Osteocyte (in vitro differentiated cells): ENCODE measurements around the gene TMEM121. TPM values are rescaled to one million over a fixed set of nuclear protein-coding genes. Genes with fewer than 3 reads are reported as not detected.
"Not testable (repeated sequence)": the region's sequence is repeated elsewhere in the genome, so short reads cannot be mapped to it uniquely, and the experiment has no call there.

Experiments used
- DNase-seq: peaks from one replicate; pipeline ENCODE4 v3.0.0; 2021; ENCODE audit warnings: mixed read lengths; ENCODE audit not compliant: unreplicated experiment; ENCODE audit errors: extremely low spot score
- H3K27ac Mint-ChIP-seq: one replicate; pipeline ENCODE4 v1.8.0; 2021; ENCODE audit warnings: mild to moderate bottlenecking, mixed read lengths; ENCODE audit not compliant: unreplicated experiment
- H3K27me3 Mint-ChIP-seq: one replicate; pipeline ENCODE4 v1.8.0; 2021; ENCODE audit warnings: mixed read lengths; ENCODE audit not compliant: unreplicated experiment
- H3K36me3 Mint-ChIP-seq: one replicate; pipeline ENCODE4 v1.8.0; 2021; ENCODE audit warnings: mixed read lengths; ENCODE audit not compliant: unreplicated experiment
- H3K4me1 Mint-ChIP-seq: one replicate; pipeline ENCODE4 v1.8.0; 2021; ENCODE audit warnings: mixed read lengths; ENCODE audit not compliant: unreplicated experiment
- H3K4me3 Mint-ChIP-seq: one replicate; pipeline ENCODE4 v1.8.0; 2021; ENCODE audit warnings: mild to moderate bottlenecking, moderate library complexity, mixed read lengths; ENCODE audit not compliant: unreplicated experiment
- H3K9me3 Mint-ChIP-seq: one replicate; pipeline ENCODE4 v1.8.0; 2021; ENCODE audit warnings: mixed read lengths; ENCODE audit not compliant: unreplicated experiment
- CTCF ChIP-seq: fragments of 200-600 bp; sonication (generic); IDR thresholded peaks from 2 replicates; pipeline ENCODE4 v1.5.0; 2021; ENCODE audit warnings: antibody characterized with exemption, mild to moderate bottlenecking, moderate library complexity
- total RNA-seq: library from RNA; stranded (reverse); gene quantifications from 2 replicates; pipeline ENCODE4 v1.2.1, GENCODE V29; 2021

Gene TMEM121
- total RNA-seq, 1 donor from 2014 or later = 3.3 TPM

DNA sequence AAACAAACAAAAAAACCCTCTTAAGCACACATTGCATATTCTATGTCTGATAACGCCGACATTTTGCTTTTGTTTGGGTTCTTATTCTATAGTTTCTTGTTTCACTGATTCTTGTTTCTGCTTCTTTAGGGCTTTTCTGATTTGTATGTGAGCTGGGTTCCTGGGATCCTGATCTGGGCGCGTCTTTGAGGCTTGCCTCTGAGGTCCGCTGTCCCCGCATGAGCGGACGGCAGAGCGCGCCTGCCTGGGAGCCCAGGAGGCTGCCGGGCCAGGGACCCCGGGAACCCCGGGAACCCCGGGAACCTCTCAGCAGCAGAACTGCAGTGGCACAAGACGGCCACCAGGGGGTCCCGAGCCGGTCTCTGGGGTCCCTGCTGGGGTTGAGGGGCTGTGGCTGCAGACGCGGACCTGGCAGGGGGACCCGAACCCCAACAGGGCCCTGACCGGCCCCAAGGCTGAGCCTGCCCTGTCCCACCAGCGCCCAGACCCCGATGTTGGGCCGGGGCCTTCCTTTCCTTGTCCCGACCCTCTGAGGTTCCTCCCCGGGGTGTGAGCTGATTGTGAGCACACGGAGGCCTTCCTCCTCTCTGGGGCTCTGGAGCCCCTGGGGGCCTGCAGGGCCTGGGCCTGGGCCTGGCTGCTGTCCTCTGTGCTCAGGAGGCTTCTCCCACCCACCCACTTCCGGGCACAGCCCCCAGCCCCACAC lies 32.2 kb downstream of the TMEM121 start:
- not testable (repeated sequence) for H3K4me3 Mint-ChIP-seq, H3K9me3 Mint-ChIP-seq, H3K36me3 Mint-ChIP-seq

DNA sequence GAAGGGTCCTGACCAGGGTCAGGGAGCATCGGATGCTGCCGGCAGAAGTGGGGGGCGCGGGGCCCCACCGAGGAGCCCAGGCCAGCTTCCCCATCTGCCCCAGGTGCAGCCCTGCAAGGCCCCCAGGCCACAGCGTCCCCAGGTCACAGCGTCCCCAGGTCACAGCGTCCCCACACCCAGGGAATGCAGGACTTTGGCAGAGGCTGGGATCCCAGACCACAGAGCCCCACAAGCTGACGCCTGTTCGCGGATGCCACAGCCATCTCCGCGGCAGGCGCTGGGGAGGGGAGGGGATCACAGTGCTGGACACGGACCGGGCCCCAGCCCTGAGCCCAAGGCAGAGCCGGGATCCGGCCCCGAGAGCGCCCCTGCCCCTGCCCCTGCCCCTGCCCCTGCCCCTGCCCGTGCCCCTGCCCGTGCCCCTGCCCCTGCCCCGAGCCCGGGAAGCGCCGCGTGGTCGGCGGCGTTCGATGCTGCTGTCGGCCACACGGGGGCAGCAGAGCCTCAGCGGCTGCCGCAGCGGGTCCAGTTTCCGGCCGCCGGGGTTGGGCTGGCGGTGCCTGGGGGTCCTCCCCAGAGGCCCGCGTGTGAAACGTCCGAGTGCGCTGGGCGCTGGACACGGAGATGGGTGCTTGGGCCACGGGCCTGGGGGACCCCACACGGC lies 33.1 kb downstream of the TMEM121 start:
- H3K36me3 Mint-ChIP-seq, DNase-seq, H3K4me3 Mint-ChIP-seq, H3K27ac Mint-ChIP-seq, H3K4me1 Mint-ChIP-seq, H3K9me3 Mint-ChIP-seq: not testable (repeated sequence)
- peaks cover 16% of the 10 kb centered on the region for H3K27me3 Mint-ChIP-seq

More for the DNA sequence above, 32.2 kb downstream of the TMEM121 start:
- not testable (repeated sequence) for DNase-seq, H3K4me1 Mint-ChIP-seq, H3K27ac Mint-ChIP-seq
- peaks cover 19% of the 10 kb centered on the region for H3K27me3 Mint-ChIP-seq
- TF ChIP-seq CTCF = peak; percentile 10

DNA sequence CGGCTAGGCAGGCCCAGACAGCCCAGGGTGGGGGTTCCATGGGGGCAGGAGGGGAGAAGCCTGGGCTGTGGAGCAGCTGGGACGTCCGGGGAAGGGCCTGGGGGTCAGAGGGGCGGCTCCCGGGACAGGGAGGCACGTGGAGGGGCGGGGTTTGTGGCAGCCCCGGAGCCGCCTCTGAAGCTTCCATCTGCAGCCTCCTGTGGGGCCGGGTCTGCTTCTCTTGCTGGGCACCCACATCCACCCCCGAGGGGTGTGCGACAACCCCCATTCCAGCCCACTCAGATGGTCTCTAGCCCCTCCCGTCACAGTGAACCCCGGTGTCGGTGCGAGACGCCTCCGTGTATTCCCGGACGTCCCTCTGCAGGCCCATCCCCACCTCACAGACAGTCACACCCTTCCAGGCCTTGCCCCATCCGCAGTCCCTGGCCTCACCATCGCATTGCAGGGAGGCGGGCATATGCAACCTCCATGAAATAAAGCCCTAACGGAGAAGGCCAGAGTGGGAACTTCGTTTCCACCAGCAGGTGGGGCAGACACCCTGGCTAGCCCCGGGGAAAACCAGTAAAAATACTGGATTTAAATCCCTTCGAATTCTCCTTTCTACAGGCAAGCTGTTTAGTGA lies 33.8 kb downstream of the TMEM121 start:
- not testable (repeated sequence) for H3K4me1 Mint-ChIP-seq, DNase-seq, H3K4me3 Mint-ChIP-seq, H3K27ac Mint-ChIP-seq, H3K36me3 Mint-ChIP-seq, H3K9me3 Mint-ChIP-seq
- H3K27me3 Mint-ChIP-seq = peaks cover 12% of the 10 kb centered on the region

GRCh38 chr14:105561345-105561744 lies 35.0 kb downstream of the TMEM121 start:
- H3K9me3 Mint-ChIP-seq, DNase-seq, H3K36me3 Mint-ChIP-seq, H3K27ac Mint-ChIP-seq, H3K27me3 Mint-ChIP-seq, H3K4me3 Mint-ChIP-seq, H3K4me1 Mint-ChIP-seq: not testable (repeated sequence)

DNA sequence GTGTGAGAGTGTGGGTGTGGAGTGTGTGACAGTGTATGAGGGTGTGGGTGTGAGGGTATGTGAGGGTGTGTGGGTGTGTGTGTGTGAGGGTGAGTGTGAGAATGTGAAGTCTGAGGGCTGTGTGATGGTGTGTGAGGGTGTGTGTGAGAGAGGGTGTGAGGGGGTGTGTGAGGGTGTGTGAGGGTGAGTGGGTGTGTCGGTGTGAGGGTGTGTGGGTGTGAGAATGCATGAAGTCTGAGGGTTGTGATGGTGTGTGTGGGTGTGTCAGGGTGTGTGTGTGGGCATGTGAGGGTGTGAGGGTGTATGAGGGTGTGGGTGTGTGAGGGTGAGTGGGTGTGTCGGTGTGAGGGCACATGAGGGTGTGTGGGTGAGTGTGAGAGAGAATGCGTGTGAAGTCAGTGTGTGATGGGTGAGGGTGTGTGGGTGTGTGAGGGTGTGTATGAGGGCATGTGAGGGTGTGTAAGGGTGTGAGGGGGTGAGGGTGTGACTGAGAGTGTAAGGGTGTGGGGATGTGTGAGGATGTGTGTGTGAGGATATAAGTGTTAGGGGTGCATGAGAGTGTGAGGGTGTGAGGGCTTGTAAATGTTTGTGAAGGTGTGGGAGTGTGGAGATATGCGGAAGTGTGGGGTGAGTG lies 36.4 kb downstream of the TMEM121 start:
- Mint-ChIP-seq H3K36me3 (no peaks in the 10 kb centered on the region), H3K9me3 (no peaks in the 10 kb centered on the region), H3K4me3 (no peak overlapping the region), H3K27me3 (no peaks in the 10 kb centered on the region), H3K4me1 (no peaks in the 10 kb centered on the region), H3K27ac (no peak overlapping the region)
- TF ChIP-seq CTCF = no peak
- no peak for DNase-seq

GRCh38 chr14:105563347-105563737 lies 37.0 kb downstream of the TMEM121 start:
- H3K9me3 Mint-ChIP-seq = no peaks in the 10 kb centered on the region
- no peak overlapping the region for H3K27ac Mint-ChIP-seq
- no peak for TF ChIP-seq CTCF
- H3K27me3 Mint-ChIP-seq = no peaks in the 10 kb centered on the region
- DNase-seq = no peak
- no peaks in the 10 kb centered on the region for H3K36me3 Mint-ChIP-seq
- no peaks in the 10 kb centered on the region for H3K4me1 Mint-ChIP-seq
- H3K4me3 Mint-ChIP-seq = no peak overlapping the region

GRCh38 chr14:105564536-105564935 lies 38.2 kb downstream of the TMEM121 start:
- not testable (repeated sequence) for DNase-seq, H3K36me3 Mint-ChIP-seq, H3K4me3 Mint-ChIP-seq, H3K27me3 Mint-ChIP-seq, H3K4me1 Mint-ChIP-seq, H3K27ac Mint-ChIP-seq, H3K9me3 Mint-ChIP-seq

DNA sequence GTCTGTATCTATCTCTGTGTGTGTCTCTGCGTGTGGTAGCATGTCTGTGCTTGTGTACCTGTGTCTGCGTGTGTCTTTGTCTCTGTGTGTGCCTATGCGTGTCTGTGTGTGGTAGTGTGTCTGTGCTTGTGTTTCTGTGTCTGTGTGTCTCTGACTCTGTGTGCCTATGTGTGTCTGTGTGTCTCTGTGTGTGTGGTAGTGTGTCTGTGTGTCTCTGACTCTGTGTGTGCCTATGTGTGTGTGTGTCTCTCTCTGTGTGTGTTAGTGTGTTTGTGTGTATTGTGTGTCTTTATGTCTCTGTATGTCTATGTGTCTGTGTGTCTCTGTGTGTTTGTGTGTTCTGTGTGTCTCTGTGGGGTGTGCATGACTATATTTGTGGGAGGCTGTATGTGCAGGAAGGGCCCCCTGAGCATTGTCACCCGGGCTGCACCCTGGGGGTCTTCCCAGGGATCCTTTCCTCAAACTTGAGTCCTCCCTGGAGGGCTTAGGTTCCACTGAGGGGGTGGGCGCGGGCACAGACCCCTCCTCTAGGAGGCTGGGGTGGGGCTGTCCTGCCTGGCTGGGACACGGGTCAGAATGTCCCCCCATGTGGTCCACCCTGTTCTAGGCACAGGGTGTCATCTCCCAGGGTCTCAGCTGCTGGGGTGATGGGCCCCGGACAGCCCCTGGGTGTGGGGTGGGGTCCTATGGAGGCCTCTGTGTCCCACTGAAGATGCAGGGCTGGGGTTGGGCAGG lies 39.0 kb downstream of the TMEM121 start:
- not testable (repeated sequence) for H3K27me3 Mint-ChIP-seq, H3K4me3 Mint-ChIP-seq, H3K36me3 Mint-ChIP-seq, H3K27ac Mint-ChIP-seq, H3K4me1 Mint-ChIP-seq, DNase-seq
- peaks cover 15% of the 10 kb centered on the region for H3K9me3 Mint-ChIP-seq
